Activated naive CD4-positive, alpha-beta T cell (primary cell): ENCODE data around the gene LTB.

Experiments used
- DNase-seq, 4 experiments: peaks; one replicate each; lab custom pipeline; 2025; lab: John Stamatoyannopoulos, UW

LTB gene

DNA sequence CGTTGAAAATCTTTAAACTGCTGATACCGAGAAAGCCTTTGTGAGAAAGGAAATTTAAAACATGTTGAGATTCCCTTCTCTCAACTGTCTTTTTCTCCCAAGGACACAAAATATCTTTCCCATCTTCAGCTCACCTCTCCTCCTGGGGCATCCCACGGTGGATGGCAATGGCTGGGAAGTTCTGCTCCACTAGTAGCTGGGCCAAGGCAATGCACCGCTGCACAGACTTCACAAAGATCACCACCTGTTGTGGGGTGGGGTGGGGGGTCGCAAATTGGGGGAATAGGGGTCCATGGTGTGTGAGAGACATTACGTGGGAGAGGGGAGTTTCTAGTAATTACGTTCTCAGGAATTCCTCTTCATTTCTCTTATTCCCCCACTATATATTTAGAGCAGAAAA, 51.1 kb downstream of the LTB start:
- no peak for DNase-seq

DNA sequence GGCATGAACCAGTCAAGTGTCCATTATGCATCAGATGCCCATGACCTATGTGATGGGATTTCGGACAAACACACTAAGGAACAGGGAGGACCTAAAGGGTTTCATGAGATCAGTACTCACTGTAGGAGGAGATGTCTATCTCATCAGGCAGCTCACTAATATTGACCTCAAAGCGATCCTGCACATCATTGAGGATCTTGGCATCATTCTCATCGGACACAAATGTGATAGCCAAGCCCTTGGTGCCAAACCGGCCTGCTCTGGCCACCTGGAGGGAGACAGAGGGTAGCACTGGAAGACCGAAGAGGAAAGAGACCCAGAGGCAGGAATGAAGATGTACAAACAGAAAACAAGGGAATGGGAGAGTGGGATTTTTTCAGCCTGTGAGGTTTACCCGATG, 51.6 kb downstream of the LTB start:
- DNase-seq = no peak
